Loucy (cell line): ENCODE measurements around the gene PIK3CG.

Experiments
- CTCF ChIP-seq: fragments of 200-600 bp; sonication (generic); conservative IDR thresholded peaks from 2 replicates; pipeline ENCODE4 v1.5.1; 2014; ENCODE audit warnings: mild to moderate bottlenecking, antibody characterized with exemption, low read length
- EZH2phosphoT487 ChIP-seq: fragments of 200-600 bp; IDR thresholded peaks from 2 replicates; pipeline ENCODE4 v1.6.1; 2018; ENCODE audit warnings: antibody characterized with exemption, mild to moderate bottlenecking, moderate library complexity, borderline replicate concordance

- TF ChIP-seq CTCF (no peak), EZH2phosphoT487 (no peak)
Observed at GRCh38 chr7:106954840-106955239, 89.8 kb downstream of the PIK3CG start.
